ENCODE results near the gene RPS6KA5. TPM values are rescaled to one million over a fixed set of nuclear protein-coding genes. Genes with fewer than 3 reads are reported as not detected.

RPS6KA5 gene
- total and polyA plus RNA-seq, 9 of the 15 experiments (the other 6 are each of a cell fraction or from before 2014, with no cell fraction given): 0.88 to 7.7 (median 4.7) TPM

DNA sequence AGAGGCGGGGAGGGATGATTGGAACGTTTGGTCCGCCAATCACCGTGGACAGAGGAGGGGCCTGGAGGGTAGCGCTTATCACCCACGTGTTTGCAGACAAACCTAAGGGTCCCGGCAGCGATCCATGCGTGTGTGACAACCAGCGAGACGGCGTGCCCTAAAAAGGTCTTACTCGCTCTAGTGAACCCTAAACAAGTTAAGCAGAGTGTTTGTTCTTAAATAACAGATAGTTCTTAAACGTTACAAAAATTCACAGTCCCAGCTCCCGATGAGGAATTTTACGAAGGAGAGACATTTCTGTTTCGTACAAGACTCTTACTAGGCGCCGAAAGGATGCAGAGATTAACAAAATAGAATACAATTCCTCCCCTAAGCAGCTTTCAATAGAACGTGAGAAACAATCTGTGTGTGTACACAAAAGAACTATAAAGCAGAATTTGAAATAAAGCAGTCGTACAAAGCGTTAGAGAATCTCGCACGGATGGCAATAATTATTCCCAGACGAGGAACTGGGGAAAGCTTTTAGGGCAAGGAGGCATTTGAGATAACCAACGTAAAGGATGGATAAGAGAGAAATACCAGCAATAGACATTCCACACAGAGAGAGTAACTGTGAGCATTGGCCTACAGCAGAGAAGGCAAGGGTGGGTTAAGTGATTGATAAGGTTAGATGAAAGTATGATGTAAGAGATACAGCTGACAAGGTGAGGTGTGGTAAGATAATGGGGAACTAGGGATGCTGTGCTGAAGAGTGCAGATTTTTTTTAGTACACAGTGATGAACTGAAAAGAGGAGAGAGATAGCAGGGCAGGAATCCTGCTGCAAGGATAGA is 831 bp upstream of the RPS6KA5 start:
- H3K4me1 ChIP-seq (replicated peaks in 1 of 2; ENCODE audit: control insufficient read depth in 2 of 2, insufficient read depth in 2 of 2, low read length in 2 of 2): peaks cover 8% of the 10 kb centered on the region in 2 experiments; a peak in 3 of 5 replicates
- BruUV-seq (replicated peaks): TSS peak; percentile 82
- no peak for ATAC-seq
- TF ChIP-seq, protein P1, sequence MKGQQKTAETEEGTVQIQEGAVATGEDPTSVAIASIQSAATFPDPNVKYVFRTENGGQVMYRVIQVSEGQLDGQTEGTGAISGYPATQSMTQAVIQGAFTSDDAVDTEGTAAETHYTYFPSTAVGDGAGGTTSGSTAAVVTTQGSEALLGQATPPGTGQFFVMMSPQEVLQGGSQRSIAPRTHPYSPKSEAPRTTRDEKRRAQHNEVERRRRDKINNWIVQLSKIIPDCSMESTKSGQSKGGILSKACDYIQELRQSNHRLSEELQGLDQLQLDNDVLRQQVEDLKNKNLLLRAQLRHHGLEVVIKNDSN (CRISPR knock-in tag; IDR thresholded peaks at IDR 0.05): peak; percentile 65; the same call in 1 of the 2 replicates
- TF ChIP-seq, protein P2, sequence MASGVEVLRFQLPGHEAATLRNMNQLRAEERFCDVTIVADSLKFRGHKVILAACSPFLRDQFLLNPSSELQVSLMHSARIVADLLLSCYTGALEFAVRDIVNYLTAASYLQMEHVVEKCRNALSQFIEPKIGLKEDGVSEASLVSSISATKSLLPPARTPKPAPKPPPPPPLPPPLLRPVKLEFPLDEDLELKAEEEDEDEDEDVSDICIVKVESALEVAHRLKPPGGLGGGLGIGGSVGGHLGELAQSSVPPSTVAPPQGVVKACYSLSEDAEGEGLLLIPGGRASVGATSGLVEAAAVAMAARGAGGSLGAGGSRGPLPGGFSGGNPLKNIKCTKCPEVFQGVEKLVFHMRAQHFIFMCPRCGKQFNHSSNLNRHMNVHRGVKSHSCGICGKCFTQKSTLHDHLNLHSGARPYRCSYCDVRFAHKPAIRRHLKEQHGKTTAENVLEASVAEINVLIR (CRISPR knock-in tag; IDR thresholded peaks at IDR 0.05): no peak
- no peak for TF ChIP-seq NFIC (IDR thresholded peaks at IDR 0.05)
- peak in 1 of 2 experiments; percentile 57; a peak in 3 of 4 replicates for TF ChIP-seq KDM1A (IDR thresholded peaks at IDR 0.05)
- TF ChIP-seq, protein P3, sequence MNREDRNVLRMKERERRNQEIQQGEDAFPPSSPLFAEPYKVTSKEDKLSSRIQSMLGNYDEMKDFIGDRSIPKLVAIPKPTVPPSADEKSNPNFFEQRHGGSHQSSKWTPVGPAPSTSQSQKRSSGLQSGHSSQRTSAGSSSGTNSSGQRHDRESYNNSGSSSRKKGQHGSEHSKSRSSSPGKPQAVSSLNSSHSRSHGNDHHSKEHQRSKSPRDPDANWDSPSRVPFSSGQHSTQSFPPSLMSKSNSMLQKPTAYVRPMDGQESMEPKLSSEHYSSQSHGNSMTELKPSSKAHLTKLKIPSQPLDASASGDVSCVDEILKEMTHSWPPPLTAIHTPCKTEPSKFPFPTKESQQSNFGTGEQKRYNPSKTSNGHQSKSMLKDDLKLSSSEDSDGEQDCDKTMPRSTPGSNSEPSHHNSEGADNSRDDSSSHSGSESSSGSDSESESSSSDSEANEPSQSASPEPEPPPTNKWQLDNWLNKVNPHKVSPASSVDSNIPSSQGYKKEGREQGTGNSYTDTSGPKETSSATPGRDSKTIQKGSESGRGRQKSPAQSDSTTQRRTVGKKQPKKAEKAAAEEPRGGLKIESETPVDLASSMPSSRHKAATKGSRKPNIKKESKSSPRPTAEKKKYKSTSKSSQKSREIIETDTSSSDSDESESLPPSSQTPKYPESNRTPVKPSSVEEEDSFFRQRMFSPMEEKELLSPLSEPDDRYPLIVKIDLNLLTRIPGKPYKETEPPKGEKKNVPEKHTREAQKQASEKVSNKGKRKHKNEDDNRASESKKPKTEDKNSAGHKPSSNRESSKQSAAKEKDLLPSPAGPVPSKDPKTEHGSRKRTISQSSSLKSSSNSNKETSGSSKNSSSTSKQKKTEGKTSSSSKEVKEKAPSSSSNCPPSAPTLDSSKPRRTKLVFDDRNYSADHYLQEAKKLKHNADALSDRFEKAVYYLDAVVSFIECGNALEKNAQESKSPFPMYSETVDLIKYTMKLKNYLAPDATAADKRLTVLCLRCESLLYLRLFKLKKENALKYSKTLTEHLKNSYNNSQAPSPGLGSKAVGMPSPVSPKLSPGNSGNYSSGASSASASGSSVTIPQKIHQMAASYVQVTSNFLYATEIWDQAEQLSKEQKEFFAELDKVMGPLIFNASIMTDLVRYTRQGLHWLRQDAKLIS (CRISPR knock-in tag; IDR thresholded peaks at IDR 0.05): no peak
- no peak for TF ChIP-seq CHCHD3 (CRISPR knock-in tag; IDR thresholded peaks at IDR 0.05)
- TF ChIP-seq ARHGAP35 (IDR thresholded peaks at IDR 0.05; ENCODE audit: partially characterized antibody): no peak

More for the DNA sequence above, 831 bp upstream of the RPS6KA5 start:
- POLR2A ChIA-PET: interaction anchor here (0.6 to 2.5 kb wide), 8 partner anchors 11 to 134 kb away, joined by 3 to 13 read pairs (median 3); partner anchors contain the start of gene DGLUCY
- CTCF ChIA-PET (ENCODE audit: low intra/inter-chr PET ratio): interaction anchor here (1.2 kb wide), 1 partner anchor 226 kb away, joined by 3 read pairs; no protein-coding TSS in a partner anchor
- intact Hi-C loops (cut with micrococcal nuclease) (loop anchor here (2.0 kb wide), 3 partner anchors 54 to 158 kb away; partner anchors contain the start of gene DGLUCY), in situ Hi-C loops (cut with MboI) (no loop called here)
- H3K9me3 ChIP-seq (replicated peaks; ENCODE audit: control insufficient read depth, insufficient read depth, low read depth, low read length): no peaks in the 10 kb centered on the region
- H3K27me3 ChIP-seq (ENCODE audit: control insufficient read depth in 2 of 2, insufficient read depth in 2 of 2, low read length in 2 of 2): no peaks in the 10 kb centered on the region
- peak overlapping the region; percentile 42 for H3K4me3 ChIP-seq
- H3K9me1 ChIP-seq (ENCODE audit: control insufficient read depth, insufficient read depth, low read length): no peaks in the 10 kb centered on the region
- no peaks in the 10 kb centered on the region for H3K36me3 ChIP-seq (ENCODE audit: control insufficient read depth, insufficient read depth, low read length)
- peak overlapping the region; percentile 89 for H2AFZ ChIP-seq (ENCODE audit: low read depth, low read length)
- DNase-seq (ENCODE audit: extremely low read depth in 1 of 4, low spot score in 3 of 4): peak in 1 of 4 experiments; percentile 12
- H3K4me2 ChIP-seq (ENCODE audit: insufficient read depth, low read length): peak overlapping the region; percentile 79
- peak overlapping the region; percentile 11 to 65; a peak in 3 of 4 replicates for H3K9ac ChIP-seq (ENCODE audit: insufficient read depth in 1 of 2, low read depth in 2 of 2, low read length in 2 of 2)
- H4K20me1 ChIP-seq (replicated peaks; ENCODE audit: control insufficient read depth, insufficient read depth, low read length): no peaks in the 10 kb centered on the region; the same call in 1 of the 2 replicates
- 1% methylated on average over 26 of the region's 26 CpGs for WGBS (ENCODE audit: insufficient coverage, low coverage, missing lambda C conversion rate)
- peak; percentile 48 for FAIRE-seq
- peaks cover 25% of the 10 kb centered on the region for H3K79me2 ChIP-seq (ENCODE audit: control insufficient read depth, insufficient read depth, low read length)
- peak overlapping the region; percentile 75 for H3K27ac ChIP-seq (ENCODE audit: extremely low read depth, low read depth, low read length)
